HepG2 (cell line): Measurements from ENCODE around the gene PPP1R27. TPM values are rescaled to one million over a fixed set of nuclear protein-coding genes. Genes with fewer than 3 reads are reported as not detected.

Source experiments
- ARID5B ChIP-seq: IDR thresholded peaks from 2 replicates; pipeline ENCODE4 v1.4.0; 2020; ENCODE audit warnings: mild to moderate bottlenecking, missing genetic modification reagents
- CEBPG ChIP-seq: IDR thresholded peaks from 2 replicates; pipeline ENCODE4 v1.6.1; 2016
- EP300 ChIP-seq, 3 experiments: sonication (generic) in 1 of 3; formaldehyde crosslinking in 1 of 3; IDR thresholded peaks; 2 replicates each; pipeline versions ENCODE4 v1.5.1 to v1.6.1; 2011 to 2020; ENCODE audit warnings: low read depth in 2 of 3, low read length in 2 of 3, borderline replicate concordance in 1 of 3, improper control_type of control experiment in 1 of 3, mild to moderate bottlenecking in 1 of 3, missing genetic modification reagents in 1 of 3, moderate library complexity in 1 of 3
- GATAD2A ChIP-seq: IDR thresholded peaks from 2 replicates; pipeline ENCODE4 v1.6.1; 2016
- HOXA3 ChIP-seq: sonication (generic); formaldehyde crosslinking; IDR thresholded peaks from 2 replicates; pipeline ENCODE4 v1.5.0; 2020; ENCODE audit warnings: missing genetic modification reagents
- RXRA ChIP-seq: sonication (generic); formaldehyde crosslinking; IDR thresholded peaks from 2 replicates; pipeline ENCODE4 v1.5.1; 2020; ENCODE audit warnings: missing genetic modification reagents
- SAP130 ChIP-seq: IDR thresholded peaks from 2 replicates; pipeline ENCODE4 v1.6.1; 2016; ENCODE audit warnings: low read depth
- ZFP82 ChIP-seq: sonication (generic); formaldehyde crosslinking; IDR thresholded peaks from 2 replicates; pipeline ENCODE4 v1.5.1; 2020; ENCODE audit warnings: mild to moderate bottlenecking, missing genetic modification reagents, borderline replicate concordance
- polyA plus RNA-seq, 8 experiments: library from polyadenylated mRNA; depleted of rRNA in 3 of 8; stranded (reverse) in 7 of 8; unstranded in 1 of 8; fragments of >200 nt; fragmentation: Illumina TruSeq in 4 of 8; extraction: Trizol in 4 of 8; gene quantifications; 2 replicates each; pipeline versions ENCODE4 v1.2.1 to v1.2.3, GENCODE V29; 2011 to 2016; ENCODE audit warnings: low read depth in 4 of 8, missing spikeins in 1 of 8, mixed read lengths in 1 of 8; ENCODE audit not compliant: insufficient read depth in 1 of 8
- total RNA-seq, 5 experiments: library from RNA; depleted of rRNA; stranded (reverse); fragments of >200 nt; fragmentation: Illumina TruSeq; extraction: Trizol; gene quantifications; 2 replicates each; pipeline ENCODE4 v1.2.3, GENCODE V29; 2016; ENCODE audit warnings: low read depth in 1 of 5
- TF ChIP-seq, protein P1 (sequence below): sonication (generic); formaldehyde crosslinking; IDR thresholded peaks from 2 replicates; pipeline ENCODE4 v1.5.1; 2020; ENCODE audit warnings: mild to moderate bottlenecking, missing genetic modification reagents, moderate library complexity

PPP1R27 gene
- total and polyA plus RNA-seq, 2 of the 13 experiments (the other 11 are each of a cell fraction or from before 2014, with no cell fraction given) = 0.17 to 1.00 TPM

- TF ChIP-seq, protein P1, sequence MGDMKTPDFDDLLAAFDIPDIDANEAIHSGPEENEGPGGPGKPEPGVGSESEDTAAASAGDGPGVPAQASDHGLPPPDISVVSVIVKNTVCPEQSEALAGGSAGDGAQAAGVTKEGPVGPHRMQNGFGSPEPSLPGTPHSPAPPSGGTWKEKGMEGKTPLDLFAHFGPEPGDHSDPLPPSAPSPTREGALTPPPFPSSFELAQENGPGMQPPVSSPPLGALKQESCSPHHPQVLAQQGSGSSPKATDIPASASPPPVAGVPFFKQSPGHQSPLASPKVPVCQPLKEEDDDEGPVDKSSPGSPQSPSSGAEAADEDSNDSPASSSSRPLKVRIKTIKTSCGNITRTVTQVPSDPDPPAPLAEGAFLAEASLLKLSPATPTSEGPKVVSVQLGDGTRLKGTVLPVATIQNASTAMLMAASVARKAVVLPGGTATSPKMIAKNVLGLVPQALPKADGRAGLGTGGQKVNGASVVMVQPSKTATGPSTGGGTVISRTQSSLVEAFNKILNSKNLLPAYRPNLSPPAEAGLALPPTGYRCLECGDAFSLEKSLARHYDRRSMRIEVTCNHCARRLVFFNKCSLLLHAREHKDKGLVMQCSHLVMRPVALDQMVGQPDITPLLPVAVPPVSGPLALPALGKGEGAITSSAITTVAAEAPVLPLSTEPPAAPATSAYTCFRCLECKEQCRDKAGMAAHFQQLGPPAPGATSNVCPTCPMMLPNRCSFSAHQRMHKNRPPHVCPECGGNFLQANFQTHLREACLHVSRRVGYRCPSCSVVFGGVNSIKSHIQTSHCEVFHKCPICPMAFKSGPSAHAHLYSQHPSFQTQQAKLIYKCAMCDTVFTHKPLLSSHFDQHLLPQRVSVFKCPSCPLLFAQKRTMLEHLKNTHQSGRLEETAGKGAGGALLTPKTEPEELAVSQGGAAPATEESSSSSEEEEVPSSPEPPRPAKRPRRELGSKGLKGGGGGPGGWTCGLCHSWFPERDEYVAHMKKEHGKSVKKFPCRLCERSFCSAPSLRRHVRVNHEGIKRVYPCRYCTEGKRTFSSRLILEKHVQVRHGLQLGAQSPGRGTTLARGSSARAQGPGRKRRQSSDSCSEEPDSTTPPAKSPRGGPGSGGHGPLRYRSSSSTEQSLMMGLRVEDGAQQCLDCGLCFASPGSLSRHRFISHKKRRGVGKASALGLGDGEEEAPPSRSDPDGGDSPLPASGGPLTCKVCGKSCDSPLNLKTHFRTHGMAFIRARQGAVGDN = 0 out of 2 replicates have a peak, but pooled peaks have one; percentile 11
- TF ChIP-seq GATAD2A (peak; percentile 33; the same call in 1 of the 2 replicates), CEBPG (CRISPR knock-in tag) (peak; percentile 82; the same call in 1 of the 2 replicates), SAP130 (0 out of 2 replicates have a peak, but pooled peaks have one; percentile 15), ZFP82 (CRISPR knock-in tag) (no peak), EP300 (IDR thresholded peaks at IDR 0.05; ENCODE audit: low read depth in 2 of 2, low read length in 2 of 2) (peak in 1 of 2 experiments; percentile 23; a peak in 1 of 4 replicates), EP300 (CRISPR knock-in tag; IDR thresholded peaks at IDR 0.05; ENCODE audit: borderline replicate concordance) (no peak), HOXA3 (CRISPR knock-in tag) (peak; percentile 31; the same call in 1 of the 2 replicates), RXRA (CRISPR knock-in tag) (peak; percentile 36; the same call in 1 of the 2 replicates), ARID5B (CRISPR knock-in tag) (0 out of 2 replicates have a peak, but pooled peaks have one; percentile 22)
These were observed 2.8 kb upstream of the PPP1R27 start (continued) for GRCh38 chr17:81837641-81838040.
